RWPE1 (cell line): Measurements from ENCODE around the gene TTC3.

ENCODE experiments used
- CTCF ChIA-PET: fragments of 350-600 bp; sonication (Branson Sonifier 250); formaldehyde crosslinking; extraction: SDS; loops from one replicate; lab custom pipeline; 2021; lab: Yijun Ruan, JAX
- POLR2A ChIA-PET: fragments of 400-600 bp; formaldehyde crosslinking; extraction: SDS; loops from one replicate; lab custom pipeline; 2020; ENCODE audit warnings: antibody characterized with exemption; ENCODE audit not compliant: low non-redundant PET; lab: Yijun Ruan, JAX
- DNase-seq: peaks from one replicate; pipeline ENCODE4 v3.0.0; 2012; ENCODE audit warnings: low spot score
- H3K27ac ChIP-seq: fragments of 450-650 bp; 2 replicates; pipeline ENCODE4 v1.5.1; 2017
- CTCF ChIP-seq: fragments of 450-650 bp; conservative IDR thresholded peaks from 2 replicates; pipeline ENCODE4 v1.5.1; 2017; ENCODE audit warnings: low read depth, mild to moderate bottlenecking

Gene TTC3

GRCh38 chr21:37065561-37066177 is 7.4 kb upstream of the TTC3 start:
- CTCF ChIA-PET: no interaction called here
- TF ChIP-seq CTCF: no peak
- no peak overlapping the region for H3K27ac ChIP-seq
- POLR2A ChIA-PET: no interaction called here
- DNase-seq: no peak

- DNase-seq: peak; percentile 1
- CTCF ChIA-PET: no interaction called here
- POLR2A ChIA-PET: interaction anchor here (1.0 kb wide), 1 partner anchor 12 kb away, joined by 3 read pairs; no protein-coding TSS in a partner anchor
- no peak for TF ChIP-seq CTCF
- peak overlapping the region; percentile 96 for H3K27ac ChIP-seq
Measured at GRCh38 chr21:37071561-37072273, 1.3 kb upstream of the TTC3 start.

- ChIA-PET CTCF (no interaction called here), POLR2A (no interaction called here)
- H3K27ac ChIP-seq: peak overlapping the region; percentile 96
- DNase-seq: peak; percentile 73
- TF ChIP-seq CTCF: no peak
Measured at GRCh38 chr21:37072274-37072987, 623 bp upstream of the TTC3 start.

- DNase-seq: peak; percentile 2
- peak overlapping the region; percentile 96 for H3K27ac ChIP-seq
- ChIA-PET POLR2A (no interaction called here), CTCF (interaction anchor here (1.0 kb wide), 1 partner anchor 84 kb away, joined by 3 read pairs; no protein-coding TSS in a partner anchor)
- 0 out of 2 replicates have a peak, but pooled peaks have one; percentile 9 for TF ChIP-seq CTCF
Measured at GRCh38 chr21:37073417-37074196, 553 bp downstream of the TTC3 start.

- CTCF ChIA-PET: interaction anchor here (1.0 kb wide), 1 partner anchor 85 kb away, joined by 3 read pairs; no protein-coding TSS in a partner anchor
- no peak for TF ChIP-seq CTCF
Measured at GRCh38 chr21:37074197-37074510, 1.1 kb downstream of the TTC3 start.

GRCh38 chr21:37074546-37074945 is 1.5 kb downstream of the TTC3 start:
- ChIA-PET CTCF (interaction anchor here (1.0 kb wide), 1 partner anchor 85 kb away, joined by 3 read pairs; no protein-coding TSS in a partner anchor), POLR2A (no interaction called here)
- no peak for DNase-seq
- peak overlapping the region; percentile 96 for H3K27ac ChIP-seq
- no peak for TF ChIP-seq CTCF

More at GRCh38 chr21:37074197-37074510, 1.1 kb downstream of the TTC3 start:
- peak overlapping the region; percentile 96 for H3K27ac ChIP-seq
- DNase-seq: peak; percentile 16
- POLR2A ChIA-PET: no interaction called here
